WI38 (cell line): ENCODE data around the gene COL5A1.

Source experiments
- H3K4me3 ChIP-seq: 2 replicates; pipeline ENCODE4 v1.5.1; 2011; ENCODE audit warnings: low read depth, mild to moderate bottlenecking, control low read depth, low read length
- TF ChIP-seq, protein P1 (sequence below): IDR thresholded peaks from 2 replicates; pipeline ENCODE4 v1.5.1; 2012; ENCODE audit warnings: low read depth, mild to moderate bottlenecking, control low read depth, low read length

The COL5A1 gene

DNA sequence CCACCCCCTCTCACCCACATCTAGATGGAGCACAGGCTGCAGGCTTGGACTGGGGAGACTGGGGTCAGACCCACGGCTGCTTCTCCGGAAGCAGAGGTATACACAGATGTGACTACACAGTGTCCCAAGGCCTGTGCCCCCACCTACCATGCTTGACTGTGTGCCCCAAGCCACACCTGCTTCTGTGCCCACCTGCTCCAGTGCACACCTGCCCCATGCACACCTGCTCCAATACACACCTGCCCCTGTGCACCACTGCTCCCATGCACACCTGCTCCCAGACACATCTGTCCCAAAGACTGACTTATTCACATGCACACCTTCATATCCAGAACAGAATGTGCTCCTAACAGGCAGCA lies 5.5 kb upstream of the COL5A1 start:
- TF ChIP-seq, protein P1, sequence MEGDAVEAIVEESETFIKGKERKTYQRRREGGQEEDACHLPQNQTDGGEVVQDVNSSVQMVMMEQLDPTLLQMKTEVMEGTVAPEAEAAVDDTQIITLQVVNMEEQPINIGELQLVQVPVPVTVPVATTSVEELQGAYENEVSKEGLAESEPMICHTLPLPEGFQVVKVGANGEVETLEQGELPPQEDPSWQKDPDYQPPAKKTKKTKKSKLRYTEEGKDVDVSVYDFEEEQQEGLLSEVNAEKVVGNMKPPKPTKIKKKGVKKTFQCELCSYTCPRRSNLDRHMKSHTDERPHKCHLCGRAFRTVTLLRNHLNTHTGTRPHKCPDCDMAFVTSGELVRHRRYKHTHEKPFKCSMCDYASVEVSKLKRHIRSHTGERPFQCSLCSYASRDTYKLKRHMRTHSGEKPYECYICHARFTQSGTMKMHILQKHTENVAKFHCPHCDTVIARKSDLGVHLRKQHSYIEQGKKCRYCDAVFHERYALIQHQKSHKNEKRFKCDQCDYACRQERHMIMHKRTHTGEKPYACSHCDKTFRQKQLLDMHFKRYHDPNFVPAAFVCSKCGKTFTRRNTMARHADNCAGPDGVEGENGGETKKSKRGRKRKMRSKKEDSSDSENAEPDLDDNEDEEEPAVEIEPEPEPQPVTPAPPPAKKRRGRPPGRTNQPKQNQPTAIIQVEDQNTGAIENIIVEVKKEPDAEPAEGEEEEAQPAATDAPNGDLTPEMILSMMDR: no peak
- H3K4me3 ChIP-seq: no peak overlapping the region

DNA sequence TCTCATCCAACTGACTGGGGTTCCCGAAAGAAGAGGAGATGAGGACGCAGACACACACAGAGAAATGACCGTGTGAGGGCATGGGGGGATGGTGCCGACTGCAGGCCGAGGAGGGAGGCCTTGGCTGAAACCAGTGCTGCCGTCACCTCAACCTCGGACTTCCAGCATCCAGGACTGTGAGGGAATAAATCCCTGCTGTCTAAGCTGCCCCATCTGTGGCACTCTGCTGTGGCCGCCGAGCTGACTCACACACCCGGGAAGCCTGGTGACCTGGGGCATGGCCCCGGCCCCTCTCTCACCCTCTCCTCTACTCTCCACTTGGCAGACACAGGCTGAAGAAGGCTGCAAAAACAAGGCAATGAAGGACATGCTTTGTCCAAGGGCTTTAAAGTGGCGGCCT lies 4.4 kb upstream of the COL5A1 start:
- TF ChIP-seq, protein P1: no peak; the same call in 1 of the 2 replicates

DNA sequence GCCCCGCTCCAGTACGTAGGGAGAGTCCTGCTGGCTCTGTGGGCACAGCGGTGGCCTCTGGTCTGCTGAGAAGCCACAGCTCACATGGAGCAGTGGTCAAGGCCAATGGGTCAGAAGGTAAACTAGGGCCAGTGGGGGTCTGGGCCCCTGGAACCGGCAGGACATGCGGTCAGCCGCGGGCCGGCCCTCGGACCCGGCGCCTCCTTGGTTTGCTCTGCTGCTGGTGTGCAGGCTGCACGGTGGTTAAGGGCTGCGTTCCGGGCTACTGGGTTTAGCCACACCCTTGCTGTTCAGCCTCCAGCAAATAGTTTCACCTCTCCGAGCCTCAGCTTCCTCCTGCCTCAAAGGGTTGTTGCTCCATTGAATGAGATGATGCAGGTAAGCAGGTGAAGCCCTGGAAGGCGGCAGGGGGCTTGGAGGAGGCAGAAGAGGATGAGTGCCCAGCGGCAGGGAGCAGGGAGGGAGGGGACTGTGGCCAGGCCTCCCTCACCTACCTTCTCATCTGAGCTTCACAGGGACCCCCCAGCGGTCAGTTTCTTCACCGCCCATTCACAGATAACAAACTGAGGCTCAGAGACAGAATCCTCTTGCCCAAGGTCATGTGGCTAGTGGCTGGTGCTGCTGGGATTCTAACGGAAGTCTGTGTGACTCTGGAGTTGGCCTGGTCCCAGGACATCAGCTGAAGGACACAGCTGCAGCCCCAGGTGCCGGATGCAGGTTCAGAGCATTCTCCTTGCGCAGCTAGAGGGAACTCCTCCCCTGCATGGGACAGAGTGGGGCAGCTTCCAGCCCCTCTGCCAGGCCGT lies 3.7 kb upstream of the COL5A1 start:
- TF ChIP-seq, protein P1: no peak
- H3K4me3 ChIP-seq: no peak overlapping the region

More for the DNA sequence above, 4.4 kb upstream of the COL5A1 start:
- H3K4me3 ChIP-seq: no peak overlapping the region

DNA sequence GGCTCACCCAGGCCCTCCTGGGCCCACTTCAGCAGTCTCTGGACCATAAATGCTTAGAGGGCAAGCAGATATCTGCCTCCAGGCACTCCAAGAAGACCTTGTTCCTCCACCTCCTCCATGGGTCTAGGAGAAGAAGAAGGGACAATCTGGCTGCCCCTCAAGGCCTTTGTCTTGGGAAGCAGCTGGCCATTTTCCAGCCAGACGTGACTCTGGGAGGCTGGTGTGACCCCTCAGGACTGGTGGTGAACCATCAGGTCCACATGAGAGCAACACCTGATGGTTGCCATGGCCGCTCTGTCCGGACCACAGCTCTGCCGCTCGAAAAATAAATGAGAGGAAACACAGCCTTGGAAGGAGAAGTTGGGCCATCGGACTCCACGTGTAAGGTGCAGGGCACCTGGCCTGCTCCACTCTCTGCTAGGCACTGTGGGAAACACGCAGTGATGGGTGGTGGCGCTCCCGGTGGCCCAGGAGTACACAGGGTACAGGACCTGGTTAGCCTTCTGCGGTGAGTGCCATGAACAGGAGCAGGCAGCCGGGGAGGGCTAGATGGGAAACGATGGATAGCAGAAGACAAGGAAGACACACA lies 3.0 kb upstream of the COL5A1 start:
- TF ChIP-seq, protein P1: no peak
- H3K4me3 ChIP-seq: no peak overlapping the region

DNA sequence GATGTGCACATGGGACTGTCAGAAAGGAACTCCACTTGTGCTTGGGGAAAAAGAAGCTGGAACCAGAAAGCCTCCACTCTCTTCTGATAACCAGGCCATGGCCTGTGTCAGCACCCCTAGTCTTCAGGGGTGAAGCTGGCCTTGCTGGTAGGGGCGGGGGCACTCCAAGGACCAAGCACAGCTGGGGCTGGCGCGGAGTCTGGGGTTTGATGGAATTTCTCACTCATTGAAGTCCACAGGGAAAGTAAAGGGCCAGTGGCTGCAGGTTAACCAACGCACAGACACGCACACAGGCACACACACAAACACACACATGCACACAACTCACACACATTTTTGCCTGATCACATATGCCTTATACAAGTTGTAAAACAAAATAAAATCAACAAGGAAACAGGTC lies 1.6 kb upstream of the COL5A1 start:
- no peak overlapping the region for H3K4me3 ChIP-seq
- TF ChIP-seq, protein P1: no peak

DNA sequence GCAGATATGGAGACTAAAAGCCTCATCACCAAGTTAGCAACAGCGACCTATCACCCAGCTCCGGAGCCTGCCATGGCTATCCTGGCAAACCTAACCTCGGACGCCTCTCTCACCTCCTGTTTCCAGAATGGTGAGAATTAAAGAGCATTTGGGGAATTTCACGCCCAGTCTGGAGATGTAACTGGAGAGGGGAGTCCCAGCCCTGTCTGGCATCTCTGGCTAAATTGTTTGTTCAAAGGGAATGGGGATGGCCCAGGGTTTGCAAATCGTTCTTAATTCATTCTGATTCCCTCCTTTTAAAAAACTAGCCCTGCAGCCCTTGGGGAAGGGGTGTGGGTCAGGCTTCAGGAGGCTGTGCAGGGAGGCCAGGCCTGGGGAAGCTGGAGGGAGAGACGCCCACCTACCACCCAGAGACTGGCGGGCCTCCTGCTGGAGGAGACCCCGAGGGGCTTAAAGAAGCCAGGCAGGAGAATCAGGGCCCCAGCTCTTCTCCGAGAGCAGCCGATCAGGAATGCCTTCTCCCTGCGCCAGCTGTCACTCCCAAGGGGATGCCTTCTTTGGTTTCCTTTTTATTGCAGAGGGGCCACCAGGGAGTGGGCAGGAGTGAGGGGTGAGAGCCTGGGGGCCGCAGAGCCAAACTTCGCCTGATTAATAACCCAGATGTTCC lies 964 bp upstream of the COL5A1 start:
- H3K4me3 ChIP-seq: peak overlapping the region; percentile 71
- TF ChIP-seq, protein P1: no peak

DNA sequence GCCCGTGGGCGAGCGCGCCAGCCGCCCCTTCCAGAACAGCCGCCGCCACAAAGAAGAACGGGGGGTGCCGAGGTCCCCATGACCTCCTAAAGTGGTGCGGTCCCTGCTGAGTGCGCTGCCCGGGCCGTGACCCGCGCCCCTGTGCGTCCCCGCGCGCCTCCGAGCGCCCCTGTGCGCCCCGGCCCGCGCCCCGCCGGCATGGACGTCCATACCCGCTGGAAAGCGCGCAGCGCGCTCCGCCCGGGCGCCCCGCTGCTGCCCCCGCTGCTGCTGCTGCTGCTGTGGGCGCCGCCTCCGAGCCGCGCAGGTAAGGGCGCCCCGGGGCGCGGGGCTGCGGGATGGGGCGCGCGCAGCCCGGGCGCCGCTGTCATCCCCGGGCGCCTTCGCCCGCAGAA lies 384 bp downstream of the COL5A1 start:
- H3K4me3 ChIP-seq: peak overlapping the region; percentile 71
- TF ChIP-seq, protein P1: no peak
